NCI-H526 (cell line): ENCODE results near the gene RNU7-1.
A peak's percentile ranks its signal among the peaks of the same experiment; 100 is the strongest.

Experiments used
- DNase-seq, 2 experiments: peaks; one replicate each; lab custom pipeline; 2025; lab: John Stamatoyannopoulos, UW

Gene RNU7-1

GRCh38 chr12:6965026-6965661 lies 21.5 kb downstream of the RNU7-1 start:
- DNase-seq = peak; percentile 86 to 94

- no peak for DNase-seq
Measured at GRCh38 chr12:6965714-6966113, 22.1 kb downstream of the RNU7-1 start.

- DNase-seq = no peak
Measured at GRCh38 chr12:6966351-6966750, 22.7 kb downstream of the RNU7-1 start.

- DNase-seq = no peak
Measured at GRCh38 chr12:6967651-6968100, 24.1 kb downstream of the RNU7-1 start.

- DNase-seq = no peak
Measured at GRCh38 chr12:6968426-6968825, 24.8 kb downstream of the RNU7-1 start.

- no peak for DNase-seq
Measured at GRCh38 chr12:6970096-6970527, 26.5 kb downstream of the RNU7-1 start.

GRCh38 chr12:6974180-6974579 lies 30.6 kb downstream of the RNU7-1 start:
- DNase-seq = no peak

GRCh38 chr12:6975297-6976032 lies 31.8 kb downstream of the RNU7-1 start:
- DNase-seq = no peak

- DNase-seq = no peak
Measured at GRCh38 chr12:6977653-6978052, 34.0 kb downstream of the RNU7-1 start.

GRCh38 chr12:6978188-6978587 lies 34.6 kb downstream of the RNU7-1 start:
- no peak for DNase-seq

GRCh38 chr12:6978611-6979011 lies 35.0 kb downstream of the RNU7-1 start:
- DNase-seq = no peak

- DNase-seq = no peak
Measured at GRCh38 chr12:6979021-6979420, 35.4 kb downstream of the RNU7-1 start.

- no peak for DNase-seq
Measured at GRCh38 chr12:6979453-6979852, 35.8 kb downstream of the RNU7-1 start.

- DNase-seq = no peak
Measured at GRCh38 chr12:6980075-6980474, 36.5 kb downstream of the RNU7-1 start.

- DNase-seq = no peak
Measured at GRCh38 chr12:6980740-6981139, 37.1 kb downstream of the RNU7-1 start.

GRCh38 chr12:6981152-6982052 lies 37.8 kb downstream of the RNU7-1 start:
- DNase-seq = no peak

GRCh38 chr12:6982532-6982931 lies 38.9 kb downstream of the RNU7-1 start:
- no peak for DNase-seq

- DNase-seq = peak; percentile 47 to 78
Measured at GRCh38 chr12:6987956-6988553, 44.4 kb downstream of the RNU7-1 start.
